K562 (cell line): ENCODE data around the gene ARL6IP6. TPM values are rescaled to one million over a fixed set of nuclear protein-coding genes. Genes with fewer than 3 reads are reported as not detected.

Experiments used
- BACH1 ChIP-seq: fragments of 200-800 bp; sonication (Bioruptor generic); IDR thresholded peaks from 2 replicates; pipeline ENCODE4 v1.6.1; 2016; ENCODE audit warnings: missing genetic modification characterization, missing compliant biosample characterization
- ELF1 ChIP-seq: fragments of 200-800 bp; sonication (Bioruptor generic); IDR thresholded peaks from 2 replicates; pipeline ENCODE4 v1.6.1; 2016; ENCODE audit warnings: missing genetic modification characterization, missing compliant biosample characterization
- HDAC1 ChIP-seq, 2 experiments: fragments of 450-650 bp; IDR thresholded peaks; 2 replicates each; pipeline ENCODE4 v1.6.1; 2016 to 2017; ENCODE audit warnings: inconsistent platforms in 1 of 2, mild to moderate bottlenecking in 1 of 2, moderate library complexity in 1 of 2
- MTA3 ChIP-seq: fragments of 450-650 bp; formaldehyde crosslinking; IDR thresholded peaks from 2 replicates; pipeline ENCODE4 v1.6.1; 2017; ENCODE audit warnings: mild to moderate bottlenecking, borderline replicate concordance
- MXI1 ChIP-seq: IDR thresholded peaks from 2 replicates; pipeline ENCODE4 v1.6.1; 2011; ENCODE audit warnings: low read depth, mild to moderate bottlenecking, improper control_type of control experiment, low read length
- NR2F6 ChIP-seq: fragments of 450-650 bp; formaldehyde crosslinking; IDR thresholded peaks from 2 replicates; pipeline ENCODE4 v1.4.0; 2020; ENCODE audit warnings: mild to moderate bottlenecking
- SAP30 ChIP-seq: fragments of 200-600 bp; sonication (generic); IDR thresholded peaks from 2 replicates; pipeline ENCODE4 v1.6.1; 2012; ENCODE audit warnings: borderline replicate concordance, low read depth, mild to moderate bottlenecking, moderate library complexity, low read length, control low read depth, inconsistent platforms; ENCODE audit not compliant: insufficient read depth, poor library complexity, severe bottlenecking
- SRF ChIP-seq, 2 experiments: fragments of 250-450, 450-650 bp in 1 of 2; sonication (Bioruptor Pico) in 1 of 2; sonication (generic) in 1 of 2; formaldehyde crosslinking; IDR thresholded peaks; 2 replicates each; pipeline versions ENCODE4 v1.5.0 to v1.5.1; 2020 to 2022; ENCODE audit warnings: mild to moderate bottlenecking in 1 of 2, missing genetic modification reagents in 1 of 2
- ZC3H11A ChIP-seq: IDR thresholded peaks from 2 replicates; pipeline ENCODE4 v1.6.1; 2012; ENCODE audit warnings: low read depth, low read length, improper control_type of control experiment
- polyA plus RNA-seq, 8 experiments: library from polyadenylated mRNA; depleted of rRNA in 4 of 8; stranded (reverse) in 5 of 8; unstranded in 3 of 8; fragments of >200 nt; fragmentation: Nextera tagmentation in 2 of 8; fragmentation: Illumina TruSeq in 1 of 8; extraction: Ambion mirVana in 2 of 8; extraction: Trizol in 1 of 8; gene quantifications; 2 replicates each; pipeline versions ENCODE4 v1.2.1 to v1.2.3, GENCODE V29; 2011 to 2014; ENCODE audit warnings: inconsistent platforms in 1 of 8, missing spikeins in 1 of 8
- total RNA-seq, 7 experiments: library from RNA; depleted of rRNA in 6 of 7; stranded (reverse); fragments of >200 nt in 6 of 7; fragmentation: Illumina TruSeq in 2 of 7; extraction: Trizol in 2 of 7; gene quantifications; 2 replicates each; pipeline versions ENCODE4 v1.2.1 to v1.2.3, GENCODE V29; 2011 to 2021; ENCODE audit warnings: low replicate concordance in 1 of 7
- TF ChIP-seq, protein P1 (sequence below): fragments of 150-350 bp; IDR thresholded peaks from 2 replicates; pipeline ENCODE4 v1.6.1; 2014; ENCODE audit warnings: low read depth, mild to moderate bottlenecking, low read length, borderline replicate concordance
- TF ChIP-seq, protein P2 (sequence below): sonication (generic); formaldehyde crosslinking; IDR thresholded peaks from 2 replicates; pipeline ENCODE4 v1.8.0; 2022; ENCODE audit warnings: missing genetic modification reagents, mild to moderate bottlenecking, borderline replicate concordance
- TF ChIP-seq, protein P3 (sequence below): fragments of 450-650 bp; IDR thresholded peaks from 2 replicates; pipeline ENCODE4 v1.6.1; 2016; ENCODE audit warnings: antibody characterized with exemption
- TF ChIP-seq, protein P4 (sequence below): sonication (generic); formaldehyde crosslinking; IDR thresholded peaks from 2 replicates; pipeline ENCODE4 v1.8.0; 2023; ENCODE audit warnings: mild to moderate bottlenecking, missing genetic modification reagents

ARL6IP6 gene
- total and polyA plus RNA-seq, 9 of the 15 experiments (the other 6 are each of a cell fraction or from before 2014, with no cell fraction given): 19.2 to 98.5 (median 36.2) TPM

DNA sequence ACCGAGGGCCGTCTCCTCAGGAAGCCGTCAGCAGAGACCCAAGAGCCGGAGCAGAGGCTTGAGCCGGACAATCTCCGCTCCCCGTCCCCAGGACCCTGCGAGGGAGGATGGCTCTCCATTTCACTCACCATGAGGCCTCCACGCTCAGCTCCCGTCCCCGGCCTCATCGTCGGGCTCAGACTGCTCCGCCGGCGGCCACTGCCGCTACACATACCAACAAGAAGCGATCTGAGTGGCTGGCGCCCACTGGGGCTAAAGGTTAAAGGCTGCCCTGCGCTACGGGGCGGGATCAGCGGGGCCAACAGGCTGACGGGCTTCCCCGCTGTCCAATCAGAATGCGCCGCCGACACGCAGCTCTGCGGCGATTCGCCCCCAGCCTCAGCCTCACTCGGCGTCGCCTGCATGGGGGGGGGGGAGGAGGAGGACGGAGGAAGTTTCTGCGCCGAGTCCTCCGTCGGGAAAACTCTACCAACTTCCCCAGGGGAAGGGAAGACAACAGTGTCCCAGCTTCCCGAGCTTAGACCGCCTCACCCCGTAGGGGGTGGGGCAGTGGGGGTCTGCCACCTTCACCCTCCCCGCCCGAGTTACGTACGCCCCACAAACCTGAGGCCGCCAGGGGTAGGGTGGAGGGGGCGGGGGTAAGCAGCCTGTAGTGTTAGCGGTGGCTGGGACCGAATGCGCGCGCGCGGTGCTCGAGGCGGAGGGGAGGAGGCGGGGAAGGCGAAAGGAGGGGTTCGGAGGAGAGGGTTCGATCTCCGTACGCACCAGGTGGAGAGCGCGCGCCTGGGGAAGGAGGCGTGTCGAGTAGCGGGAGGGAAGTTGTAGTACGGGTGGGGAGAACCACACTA lies 968 bp upstream of the ARL6IP6 start, which contains the start of gene PRPF40A (continued):
- TF ChIP-seq, protein P1, sequence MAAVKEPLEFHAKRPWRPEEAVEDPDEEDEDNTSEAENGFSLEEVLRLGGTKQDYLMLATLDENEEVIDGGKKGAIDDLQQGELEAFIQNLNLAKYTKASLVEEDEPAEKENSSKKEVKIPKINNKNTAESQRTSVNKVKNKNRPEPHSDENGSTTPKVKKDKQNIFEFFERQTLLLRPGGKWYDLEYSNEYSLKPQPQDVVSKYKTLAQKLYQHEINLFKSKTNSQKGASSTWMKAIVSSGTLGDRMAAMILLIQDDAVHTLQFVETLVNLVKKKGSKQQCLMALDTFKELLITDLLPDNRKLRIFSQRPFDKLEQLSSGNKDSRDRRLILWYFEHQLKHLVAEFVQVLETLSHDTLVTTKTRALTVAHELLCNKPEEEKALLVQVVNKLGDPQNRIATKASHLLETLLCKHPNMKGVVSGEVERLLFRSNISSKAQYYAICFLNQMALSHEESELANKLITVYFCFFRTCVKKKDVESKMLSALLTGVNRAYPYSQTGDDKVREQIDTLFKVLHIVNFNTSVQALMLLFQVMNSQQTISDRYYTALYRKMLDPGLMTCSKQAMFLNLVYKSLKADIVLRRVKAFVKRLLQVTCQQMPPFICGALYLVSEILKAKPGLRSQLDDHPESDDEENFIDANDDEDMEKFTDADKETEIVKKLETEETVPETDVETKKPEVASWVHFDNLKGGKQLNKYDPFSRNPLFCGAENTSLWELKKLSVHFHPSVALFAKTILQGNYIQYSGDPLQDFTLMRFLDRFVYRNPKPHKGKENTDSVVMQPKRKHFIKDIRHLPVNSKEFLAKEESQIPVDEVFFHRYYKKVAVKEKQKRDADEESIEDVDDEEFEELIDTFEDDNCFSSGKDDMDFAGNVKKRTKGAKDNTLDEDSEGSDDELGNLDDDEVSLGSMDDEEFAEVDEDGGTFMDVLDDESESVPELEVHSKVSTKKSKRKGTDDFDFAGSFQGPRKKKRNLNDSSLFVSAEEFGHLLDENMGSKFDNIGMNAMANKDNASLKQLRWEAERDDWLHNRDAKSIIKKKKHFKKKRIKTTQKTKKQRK: no peak; the same call in 1 of the 2 replicates
- TF ChIP-seq MXI1 (no peak), NR2F6 (CRISPR knock-in tag) (no peak), SAP30 (peak; percentile 79), SRF (CRISPR knock-in tag; IDR thresholded peaks at IDR 0.05) (peak in 1 of 2 experiments; percentile 32; a peak in 1 of 4 replicates), HDAC1 (IDR thresholded peaks at IDR 0.05) (peak in 1 of 2 experiments; percentile 8; a peak in 1 of 4 replicates), BACH1 (tag) (no peak), ZC3H11A (no peak), ELF1 (tag) (peak; percentile 3; the same call in 1 of the 2 replicates), MTA3 (peak; percentile 64; the same call in 1 of the 2 replicates)
- TF ChIP-seq, protein P2, sequence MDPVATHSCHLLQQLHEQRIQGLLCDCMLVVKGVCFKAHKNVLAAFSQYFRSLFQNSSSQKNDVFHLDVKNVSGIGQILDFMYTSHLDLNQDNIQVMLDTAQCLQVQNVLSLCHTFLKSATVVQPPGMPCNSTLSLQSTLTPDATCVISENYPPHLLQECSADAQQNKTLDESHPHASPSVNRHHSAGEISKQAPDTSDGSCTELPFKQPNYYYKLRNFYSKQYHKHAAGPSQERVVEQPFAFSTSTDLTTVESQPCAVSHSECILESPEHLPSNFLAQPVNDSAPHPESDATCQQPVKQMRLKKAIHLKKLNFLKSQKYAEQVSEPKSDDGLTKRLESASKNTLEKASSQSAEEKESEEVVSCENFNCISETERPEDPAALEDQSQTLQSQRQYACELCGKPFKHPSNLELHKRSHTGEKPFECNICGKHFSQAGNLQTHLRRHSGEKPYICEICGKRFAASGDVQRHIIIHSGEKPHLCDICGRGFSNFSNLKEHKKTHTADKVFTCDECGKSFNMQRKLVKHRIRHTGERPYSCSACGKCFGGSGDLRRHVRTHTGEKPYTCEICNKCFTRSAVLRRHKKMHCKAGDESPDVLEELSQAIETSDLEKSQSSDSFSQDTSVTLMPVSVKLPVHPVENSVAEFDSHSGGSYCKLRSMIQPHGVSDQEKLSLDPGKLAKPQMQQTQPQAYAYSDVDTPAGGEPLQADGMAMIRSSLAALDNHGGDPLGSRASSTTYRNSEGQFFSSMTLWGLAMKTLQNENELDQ (CRISPR knock-in tag): peak; percentile 63; the same call in 1 of the 2 replicates
- TF ChIP-seq, protein P3, sequence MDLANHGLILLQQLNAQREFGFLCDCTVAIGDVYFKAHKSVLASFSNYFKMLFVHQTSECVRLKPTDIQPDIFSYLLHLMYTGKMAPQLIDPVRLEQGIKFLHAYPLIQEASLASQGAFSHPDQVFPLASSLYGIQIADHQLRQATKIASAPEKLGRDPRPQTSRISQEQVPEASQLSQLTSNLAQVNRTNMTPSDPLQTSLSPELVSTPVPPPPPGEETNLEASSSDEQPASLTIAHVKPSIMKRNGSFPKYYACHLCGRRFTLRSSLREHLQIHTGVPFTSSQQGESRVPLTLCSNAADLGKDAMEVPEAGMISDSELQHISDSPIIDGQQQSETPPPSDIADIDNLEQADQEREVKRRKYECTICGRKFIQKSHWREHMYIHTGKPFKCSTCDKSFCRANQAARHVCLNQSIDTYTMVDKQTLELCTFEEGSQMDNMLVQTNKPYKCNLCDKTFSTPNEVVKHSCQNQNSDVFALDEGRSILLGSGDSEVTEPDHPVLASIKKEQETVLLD: peak; percentile 65; the same call in 1 of the 2 replicates
- TF ChIP-seq, protein P4, sequence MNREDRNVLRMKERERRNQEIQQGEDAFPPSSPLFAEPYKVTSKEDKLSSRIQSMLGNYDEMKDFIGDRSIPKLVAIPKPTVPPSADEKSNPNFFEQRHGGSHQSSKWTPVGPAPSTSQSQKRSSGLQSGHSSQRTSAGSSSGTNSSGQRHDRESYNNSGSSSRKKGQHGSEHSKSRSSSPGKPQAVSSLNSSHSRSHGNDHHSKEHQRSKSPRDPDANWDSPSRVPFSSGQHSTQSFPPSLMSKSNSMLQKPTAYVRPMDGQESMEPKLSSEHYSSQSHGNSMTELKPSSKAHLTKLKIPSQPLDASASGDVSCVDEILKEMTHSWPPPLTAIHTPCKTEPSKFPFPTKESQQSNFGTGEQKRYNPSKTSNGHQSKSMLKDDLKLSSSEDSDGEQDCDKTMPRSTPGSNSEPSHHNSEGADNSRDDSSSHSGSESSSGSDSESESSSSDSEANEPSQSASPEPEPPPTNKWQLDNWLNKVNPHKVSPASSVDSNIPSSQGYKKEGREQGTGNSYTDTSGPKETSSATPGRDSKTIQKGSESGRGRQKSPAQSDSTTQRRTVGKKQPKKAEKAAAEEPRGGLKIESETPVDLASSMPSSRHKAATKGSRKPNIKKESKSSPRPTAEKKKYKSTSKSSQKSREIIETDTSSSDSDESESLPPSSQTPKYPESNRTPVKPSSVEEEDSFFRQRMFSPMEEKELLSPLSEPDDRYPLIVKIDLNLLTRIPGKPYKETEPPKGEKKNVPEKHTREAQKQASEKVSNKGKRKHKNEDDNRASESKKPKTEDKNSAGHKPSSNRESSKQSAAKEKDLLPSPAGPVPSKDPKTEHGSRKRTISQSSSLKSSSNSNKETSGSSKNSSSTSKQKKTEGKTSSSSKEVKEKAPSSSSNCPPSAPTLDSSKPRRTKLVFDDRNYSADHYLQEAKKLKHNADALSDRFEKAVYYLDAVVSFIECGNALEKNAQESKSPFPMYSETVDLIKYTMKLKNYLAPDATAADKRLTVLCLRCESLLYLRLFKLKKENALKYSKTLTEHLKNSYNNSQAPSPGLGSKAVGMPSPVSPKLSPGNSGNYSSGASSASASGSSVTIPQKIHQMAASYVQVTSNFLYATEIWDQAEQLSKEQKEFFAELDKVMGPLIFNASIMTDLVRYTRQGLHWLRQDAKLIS (CRISPR knock-in tag): peak; percentile 54; the same call in 1 of the 2 replicates
